Left hindlimb (tissue), 1 donor: ENCODE measurements around the gene TEKT2.

ENCODE experiments used
- DNase-seq: peaks from one replicate; pipeline ENCODE4 v3.0.0-alpha.2; 2018

Gene TEKT2, protein sequence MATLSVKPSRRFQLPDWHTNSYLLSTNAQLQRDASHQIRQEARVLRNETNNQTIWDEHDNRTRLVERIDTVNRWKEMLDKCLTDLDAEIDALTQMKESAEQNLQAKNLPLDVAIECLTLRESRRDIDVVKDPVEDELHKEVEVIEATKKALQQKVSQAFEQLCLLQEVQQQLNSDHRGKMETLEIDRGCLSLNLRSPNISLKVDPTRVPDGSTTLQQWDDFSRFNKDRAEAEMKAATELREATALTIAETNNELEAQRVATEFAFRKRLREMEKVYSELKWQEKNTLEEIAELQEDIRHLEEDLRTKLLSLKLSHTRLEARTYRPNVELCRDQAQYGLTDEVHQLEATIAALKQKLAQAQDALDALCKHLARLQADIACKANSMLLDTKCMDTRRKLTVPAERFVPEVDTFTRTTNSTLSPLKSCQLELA

GRCh38 chr1:36083635-36084496, at the start of gene TEKT2:
TEKT2 (plus strand) TSS chr1:36084094; CDS start chr1:36084922, 828 bp downstream.
- peak; percentile 84 for DNase-seq

DNA sequence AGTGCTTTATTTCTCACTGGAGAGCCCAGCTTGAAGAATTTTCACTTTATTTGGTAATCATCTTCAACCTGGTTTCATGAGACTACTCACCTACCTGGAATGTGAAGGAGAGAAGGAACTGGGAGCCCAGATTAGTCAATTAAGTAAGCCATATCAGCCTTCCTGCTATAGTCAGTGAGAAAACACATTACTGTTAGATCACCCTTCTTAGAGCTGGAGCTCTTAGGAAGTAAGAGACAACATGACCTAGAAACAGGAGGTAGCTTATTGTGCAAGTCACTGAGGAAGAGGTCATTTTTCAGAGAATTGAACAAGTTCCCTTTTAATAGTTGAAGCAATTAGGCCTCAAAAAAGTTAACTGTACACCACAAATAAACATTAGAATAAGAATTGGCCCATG, 49.2 kb upstream of the TEKT2 start:
- DNase-seq, result no peak

- DNase-seq, result no peak
Measured at GRCh38 chr1:36035154-36035553, 48.7 kb upstream of the TEKT2 start.

DNA sequence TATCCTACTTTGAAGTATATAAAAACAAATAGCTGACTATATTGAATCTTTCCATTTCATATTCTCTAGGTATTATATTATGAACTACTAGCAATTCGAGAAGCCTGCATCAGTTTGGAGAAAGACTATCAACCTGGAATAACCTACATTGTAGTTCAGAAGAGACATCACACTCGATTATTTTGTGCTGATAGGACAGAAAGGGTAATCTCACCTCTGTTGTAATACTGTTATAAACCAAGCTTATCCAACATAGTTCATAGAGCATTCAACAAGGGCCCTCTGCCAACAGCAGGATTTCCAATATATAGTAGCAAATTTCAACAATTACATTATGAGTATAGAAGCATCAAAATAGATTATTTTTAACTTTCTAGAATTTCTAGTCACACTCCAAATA, 43.7 kb upstream of the TEKT2 start:
- no peak for DNase-seq

DNA sequence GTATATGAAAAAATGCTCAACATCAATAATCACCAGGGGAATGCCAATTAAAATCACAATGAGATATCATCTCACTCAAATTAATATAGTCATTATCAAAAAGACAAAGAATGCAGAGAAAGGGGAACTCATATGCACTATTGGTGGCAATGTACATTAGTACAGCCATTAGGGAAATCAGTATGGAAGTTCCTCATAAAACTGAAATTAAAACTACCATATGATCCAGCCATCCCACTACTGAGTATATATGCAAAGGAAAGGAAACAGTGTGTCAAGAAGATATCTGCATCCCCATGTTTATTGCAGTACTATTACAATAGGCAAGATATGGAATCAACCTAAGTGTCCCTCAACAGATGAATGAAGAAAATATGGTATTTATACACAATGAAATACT, 32.1 kb upstream of the TEKT2 start:
- no peak for DNase-seq

GRCh38 chr1:36053978-36054377, 29.9 kb upstream of the TEKT2 start:
- DNase-seq, result no peak

- no peak for DNase-seq
Measured at GRCh38 chr1:36055706-36056105, 28.2 kb upstream of the TEKT2 start.

GRCh38 chr1:36062315-36062714, 21.6 kb upstream of the TEKT2 start:
- DNase-seq, result no peak

DNA sequence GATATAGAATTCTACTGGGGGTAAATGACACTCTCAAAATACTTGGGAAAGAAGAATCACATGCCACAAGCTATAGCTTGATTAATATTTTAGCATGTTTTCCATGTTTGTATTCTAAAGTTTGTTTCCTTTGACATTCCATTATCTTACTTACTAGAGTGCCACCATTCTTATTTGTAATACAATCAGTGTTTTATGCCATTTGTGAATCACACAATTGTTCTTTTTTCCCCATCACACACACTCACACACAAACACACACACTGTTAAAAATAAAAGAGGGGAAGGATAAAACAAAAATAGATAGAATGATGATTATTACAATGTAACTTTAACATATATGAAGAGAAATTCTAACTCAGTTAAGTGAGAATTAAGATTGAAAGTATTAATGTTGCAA, 16.0 kb upstream of the TEKT2 start:
- no peak for DNase-seq

DNA sequence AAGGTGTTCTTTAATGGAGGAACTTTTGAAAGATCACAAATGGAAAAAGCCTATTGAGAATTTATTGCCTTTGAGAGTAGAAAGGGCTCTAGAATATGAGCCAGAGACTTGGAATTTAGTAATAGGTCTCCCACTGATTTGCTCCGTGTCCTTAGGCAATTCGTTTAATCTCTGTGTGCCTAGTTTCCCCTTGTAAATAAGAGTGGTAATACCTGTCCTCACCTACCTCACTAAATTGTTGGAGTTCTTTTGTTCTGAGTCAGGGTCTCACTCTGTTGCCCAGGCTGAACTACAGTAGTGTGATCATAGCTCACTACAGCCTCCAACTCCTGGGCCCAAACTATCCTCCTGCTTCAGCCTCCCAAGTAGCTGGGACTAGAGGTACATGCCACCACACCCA, 15.0 kb upstream of the TEKT2 start:
- DNase-seq, result no peak

- DNase-seq, result no peak
Measured at GRCh38 chr1:36070349-36070748, 13.5 kb upstream of the TEKT2 start.

DNA sequence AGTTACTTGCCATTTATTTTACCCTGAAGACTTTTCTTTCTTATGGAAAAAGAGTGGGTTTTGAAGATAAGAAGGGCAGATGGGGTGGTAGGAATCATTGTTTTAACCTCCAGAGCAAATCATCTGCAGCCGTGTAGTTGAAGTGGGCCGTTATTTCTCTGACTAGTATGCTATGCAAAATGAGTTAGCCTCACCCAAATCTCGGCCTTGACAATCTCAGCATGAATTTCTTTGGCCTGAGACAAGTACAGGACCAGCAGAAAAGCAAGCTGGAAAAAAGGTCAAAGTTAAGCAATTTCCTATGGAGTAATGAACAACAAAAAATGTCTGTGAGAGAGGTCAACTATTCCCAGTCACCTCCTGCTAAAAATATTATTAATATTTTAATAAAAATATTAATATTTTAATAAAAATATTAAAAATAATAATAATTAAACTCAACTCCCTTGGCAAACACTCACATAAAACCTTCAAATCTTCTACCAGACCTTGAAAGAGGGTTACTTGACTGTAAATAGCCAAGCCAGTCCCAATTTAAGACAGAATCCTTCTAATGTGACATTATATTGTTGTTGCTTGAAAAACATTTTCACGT, 6.8 kb upstream of the TEKT2 start:
- no peak for DNase-seq

DNA sequence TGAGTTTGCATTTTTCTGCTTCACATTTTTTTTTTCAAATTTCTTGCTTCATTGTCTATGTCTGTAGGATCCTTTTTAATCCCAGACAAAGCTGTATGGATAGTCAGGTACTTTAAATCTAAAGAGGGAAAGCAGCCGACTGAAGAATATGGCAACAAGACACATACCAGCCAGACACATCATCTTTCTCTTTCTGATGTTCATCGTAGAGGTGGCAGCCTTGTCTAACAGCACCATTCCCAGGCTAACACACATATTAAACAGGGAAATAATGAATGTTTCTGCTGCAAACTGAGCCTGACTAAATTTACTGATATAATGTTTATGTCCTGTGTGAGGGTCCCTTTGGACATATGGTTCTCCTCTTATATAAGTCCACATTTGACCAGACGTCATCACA, 3.7 kb upstream of the TEKT2 start:
- DNase-seq, result no peak

GRCh38 chr1:36080801-36081200, 3.1 kb upstream of the TEKT2 start:
- no peak for DNase-seq

DNA sequence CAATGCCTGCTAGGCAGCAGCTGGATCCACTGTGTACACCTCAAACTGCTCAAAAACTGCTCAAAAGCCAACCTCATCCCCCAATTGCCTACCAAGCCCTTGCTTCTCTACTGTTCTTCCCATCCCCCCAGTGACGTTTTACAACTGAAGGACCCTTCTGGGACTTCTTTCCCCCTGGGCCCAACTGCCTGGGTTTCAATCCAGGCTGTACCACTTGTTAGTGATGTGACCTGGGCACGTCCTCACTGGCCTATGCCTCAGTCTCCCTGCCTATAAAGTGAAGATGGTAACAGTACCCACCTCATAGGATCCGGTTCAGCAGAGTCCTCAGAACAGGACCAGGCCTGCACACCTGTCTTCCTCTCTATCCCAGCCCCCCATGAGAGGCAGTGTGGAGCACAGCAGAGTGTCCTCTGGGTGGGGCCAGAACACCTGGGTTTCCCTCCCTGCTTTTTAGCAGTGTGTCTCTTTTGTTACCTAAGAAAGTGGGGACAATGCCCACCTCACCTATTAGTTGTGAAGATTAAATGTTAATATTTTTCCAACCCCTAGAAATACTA, 1.9 kb upstream of the TEKT2 start:
- no peak for DNase-seq

DNA sequence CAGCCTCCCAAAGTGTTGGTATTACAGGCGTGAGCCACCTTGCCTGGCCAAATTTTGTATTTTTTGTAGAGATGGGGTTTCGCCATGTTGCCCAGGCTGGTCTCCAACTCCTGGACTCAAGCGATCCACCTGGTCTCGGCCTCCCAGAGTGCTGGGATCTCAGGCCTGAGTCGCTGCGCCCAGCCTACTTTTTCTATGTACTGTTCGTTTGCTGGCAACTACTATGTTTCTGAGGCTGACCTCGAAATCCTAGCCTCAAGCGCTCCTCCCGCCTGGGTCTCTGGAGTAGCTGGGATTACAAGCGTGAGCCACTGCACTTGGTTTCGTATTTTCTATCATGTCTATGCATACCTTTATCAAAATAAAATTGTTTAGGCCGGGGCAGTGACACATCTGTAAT, 675 bp upstream of the TEKT2 start:
- no peak for DNase-seq

- no peak for DNase-seq
Measured at GRCh38 chr1:36084497-36085115, 712 bp downstream of the TEKT2 start.

- no peak for DNase-seq
Measured at GRCh38 chr1:36085126-36085525, 1.2 kb downstream of the TEKT2 start.

DNA sequence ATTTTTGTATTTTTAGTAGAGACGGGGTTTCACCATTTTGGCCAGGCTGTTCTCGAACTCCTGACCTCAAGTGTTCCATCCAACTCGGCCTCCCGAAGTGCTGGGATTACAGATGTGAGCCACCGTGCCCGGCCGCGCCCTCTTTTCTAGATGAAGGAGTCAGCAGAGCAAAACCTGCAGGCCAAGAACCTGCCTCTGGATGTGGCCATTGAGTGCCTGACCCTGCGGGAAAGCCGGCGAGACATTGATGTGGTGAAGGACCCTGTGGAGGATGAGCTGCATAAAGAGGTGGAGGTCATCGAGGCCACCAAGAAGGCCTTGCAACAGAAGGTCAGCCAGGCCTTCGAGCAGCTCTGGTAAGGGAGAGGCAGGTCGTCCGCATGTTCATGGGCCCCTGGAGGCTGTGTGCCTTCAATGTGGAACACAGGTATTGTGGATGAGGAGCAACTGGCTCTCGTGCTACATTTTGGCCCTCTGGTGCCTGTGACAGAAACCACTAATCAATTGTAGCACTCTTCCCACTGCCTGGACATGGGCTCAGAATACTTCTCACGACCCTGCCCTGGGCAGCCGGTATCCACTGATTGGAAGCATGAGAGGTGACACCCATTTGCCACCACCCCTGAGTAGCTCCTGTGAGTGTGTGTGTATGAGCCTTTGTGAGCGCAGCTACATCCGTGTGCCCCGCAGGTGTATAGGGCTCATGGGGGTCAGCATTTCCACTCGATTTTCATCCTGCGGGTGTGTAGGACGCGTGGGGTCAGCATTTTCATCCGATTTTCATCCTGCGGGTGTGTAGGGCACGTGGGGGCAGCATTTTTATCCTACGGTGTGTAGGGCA, 2.0 kb downstream of the TEKT2 start:
- DNase-seq, result no peak

GRCh38 chr1:36086529-36087232, 2.8 kb downstream of the TEKT2 start:
- DNase-seq, result no peak
